Hepatocyte (in vitro differentiated cells): Measurements from ENCODE around the gene TMEM14A.

ENCODE experiments used
- EZH2 ChIP-seq: fragments of 200-600 bp; sonication (generic); IDR thresholded peaks from 2 replicates; pipeline ENCODE4 v1.6.1; 2016; ENCODE audit warnings: antibody characterized with exemption, mild to moderate bottlenecking, borderline replicate concordance
- TF ChIP-seq, protein P1 (sequence below): fragments of 200-600 bp; sonication (generic); IDR thresholded peaks from 2 replicates; pipeline ENCODE4 v1.5.1; 2016; ENCODE audit warnings: antibody characterized with exemption, mild to moderate bottlenecking; ENCODE audit not compliant: poor library complexity

DNA sequence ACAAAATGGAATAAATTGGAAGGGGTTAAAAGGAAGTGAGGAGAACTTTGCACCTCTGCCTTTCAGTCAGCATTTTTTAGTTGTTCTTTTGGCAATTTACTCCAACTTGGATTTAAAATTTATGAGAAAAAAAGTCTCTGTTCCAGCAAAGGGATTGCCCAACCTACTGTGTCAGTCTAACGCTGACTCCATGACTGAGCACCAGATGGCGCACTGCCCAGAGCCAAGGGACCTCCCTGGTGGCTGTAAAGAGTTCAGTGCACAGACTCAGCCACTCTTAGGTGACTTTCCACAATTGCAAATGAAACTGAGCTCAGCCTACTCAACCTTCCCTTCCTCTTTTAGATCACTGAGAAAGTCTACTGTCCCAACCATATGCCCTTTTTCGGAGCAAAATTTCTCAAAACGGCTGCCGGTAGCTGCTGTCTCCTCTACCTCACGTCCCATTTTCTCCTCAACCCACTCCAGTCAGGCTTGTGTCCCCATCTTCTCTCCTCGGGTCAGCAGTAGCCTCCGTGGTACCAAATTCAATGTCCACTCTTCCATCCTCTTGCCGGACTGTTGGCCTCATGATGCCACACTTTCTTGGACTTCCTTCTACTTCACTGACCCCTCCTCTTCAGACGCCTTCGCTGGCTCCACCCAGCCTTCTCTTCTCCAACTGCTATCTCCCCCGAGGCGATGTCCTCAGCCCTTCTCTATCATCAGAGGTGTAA, 53.7 kb downstream of the TMEM14A start:
- TF ChIP-seq, protein P1, sequence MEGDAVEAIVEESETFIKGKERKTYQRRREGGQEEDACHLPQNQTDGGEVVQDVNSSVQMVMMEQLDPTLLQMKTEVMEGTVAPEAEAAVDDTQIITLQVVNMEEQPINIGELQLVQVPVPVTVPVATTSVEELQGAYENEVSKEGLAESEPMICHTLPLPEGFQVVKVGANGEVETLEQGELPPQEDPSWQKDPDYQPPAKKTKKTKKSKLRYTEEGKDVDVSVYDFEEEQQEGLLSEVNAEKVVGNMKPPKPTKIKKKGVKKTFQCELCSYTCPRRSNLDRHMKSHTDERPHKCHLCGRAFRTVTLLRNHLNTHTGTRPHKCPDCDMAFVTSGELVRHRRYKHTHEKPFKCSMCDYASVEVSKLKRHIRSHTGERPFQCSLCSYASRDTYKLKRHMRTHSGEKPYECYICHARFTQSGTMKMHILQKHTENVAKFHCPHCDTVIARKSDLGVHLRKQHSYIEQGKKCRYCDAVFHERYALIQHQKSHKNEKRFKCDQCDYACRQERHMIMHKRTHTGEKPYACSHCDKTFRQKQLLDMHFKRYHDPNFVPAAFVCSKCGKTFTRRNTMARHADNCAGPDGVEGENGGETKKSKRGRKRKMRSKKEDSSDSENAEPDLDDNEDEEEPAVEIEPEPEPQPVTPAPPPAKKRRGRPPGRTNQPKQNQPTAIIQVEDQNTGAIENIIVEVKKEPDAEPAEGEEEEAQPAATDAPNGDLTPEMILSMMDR = peak; percentile 72
- TF ChIP-seq EZH2 = no peak
